ENCODE data around the gene GNL3L.

DNA sequence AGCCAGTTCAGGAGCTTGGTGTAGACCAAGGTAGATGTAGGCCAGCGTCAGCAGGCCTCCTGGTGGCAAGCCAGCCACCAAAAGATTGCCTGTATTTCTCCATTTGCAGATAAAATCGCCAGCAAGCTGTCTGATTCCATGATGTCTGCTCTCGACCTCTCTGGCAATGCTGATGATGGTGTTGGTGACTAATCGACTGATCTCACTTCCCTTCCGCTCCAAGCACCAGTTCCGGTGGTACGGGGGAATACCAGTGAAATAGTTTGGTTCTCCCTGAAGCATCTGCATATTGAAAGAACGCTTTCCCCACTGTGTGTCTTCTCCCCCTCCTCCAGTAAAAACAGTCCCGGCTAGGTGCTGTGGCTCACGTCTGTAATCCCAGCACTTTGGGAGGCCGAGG is 30.4 kb downstream of the GNL3L start:
- TF ChIP-seq MYC (IDR thresholded peaks at IDR 0.05; ENCODE audit: low read depth, low read length) = no peak
- TF ChIP-seq, protein P1, sequence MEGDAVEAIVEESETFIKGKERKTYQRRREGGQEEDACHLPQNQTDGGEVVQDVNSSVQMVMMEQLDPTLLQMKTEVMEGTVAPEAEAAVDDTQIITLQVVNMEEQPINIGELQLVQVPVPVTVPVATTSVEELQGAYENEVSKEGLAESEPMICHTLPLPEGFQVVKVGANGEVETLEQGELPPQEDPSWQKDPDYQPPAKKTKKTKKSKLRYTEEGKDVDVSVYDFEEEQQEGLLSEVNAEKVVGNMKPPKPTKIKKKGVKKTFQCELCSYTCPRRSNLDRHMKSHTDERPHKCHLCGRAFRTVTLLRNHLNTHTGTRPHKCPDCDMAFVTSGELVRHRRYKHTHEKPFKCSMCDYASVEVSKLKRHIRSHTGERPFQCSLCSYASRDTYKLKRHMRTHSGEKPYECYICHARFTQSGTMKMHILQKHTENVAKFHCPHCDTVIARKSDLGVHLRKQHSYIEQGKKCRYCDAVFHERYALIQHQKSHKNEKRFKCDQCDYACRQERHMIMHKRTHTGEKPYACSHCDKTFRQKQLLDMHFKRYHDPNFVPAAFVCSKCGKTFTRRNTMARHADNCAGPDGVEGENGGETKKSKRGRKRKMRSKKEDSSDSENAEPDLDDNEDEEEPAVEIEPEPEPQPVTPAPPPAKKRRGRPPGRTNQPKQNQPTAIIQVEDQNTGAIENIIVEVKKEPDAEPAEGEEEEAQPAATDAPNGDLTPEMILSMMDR (IDR thresholded peaks at IDR 0.05; ENCODE audit: low read depth, low read length) = no peak
- no peak for TF ChIP-seq POLR2A (IDR thresholded peaks at IDR 0.05; ENCODE audit: extremely low read depth, insufficient read length)
